HEK293 (cell line): Measurements from ENCODE around the gene PKN3.
A peak's percentile ranks its signal among the peaks of the same experiment; 100 is the strongest.

Source experiments
- CTCF ChIA-PET: fragments of 350-600 bp; formaldehyde crosslinking; extraction: SDS; loops from one replicate; lab custom pipeline; 2021; ENCODE audit warnings: antibody characterized with exemption; lab: Yijun Ruan, JAX
- POLR2A ChIA-PET: fragments of 300-600 bp; formaldehyde crosslinking; extraction: SDS; loops from one replicate; lab custom pipeline; 2020; ENCODE audit warnings: antibody characterized with exemption, inconsistent platforms; lab: Yijun Ruan, JAX
- H3K27ac ChIP-seq: fragments of 200-500 bp; sonication (Bioruptor generic); 2 replicates; pipeline ENCODE4 v1.5.1; 2014; ENCODE audit warnings: low read depth, low read length, control low read depth, inconsistent platforms; ENCODE audit errors: extremely low read depth
- H3K36me3 ChIP-seq, 2 experiments: fragments of 200-500 bp in 1 of 2; sonication (Bioruptor generic) in 1 of 2; 1 replicate in 1 of 2; 2 replicates in 1 of 2; pipeline ENCODE4 v1.5.1; 2014 to 2017; ENCODE audit warnings: inconsistent platforms in 2 of 2, low read length in 2 of 2; ENCODE audit not compliant: control insufficient read depth in 2 of 2, insufficient read depth in 1 of 2
- H3K4me1 ChIP-seq: fragments of 200-500 bp; sonication (Bioruptor generic); 2 replicates; pipeline ENCODE4 v1.5.1; 2014; ENCODE audit warnings: mild to moderate bottlenecking, low read length, inconsistent platforms; ENCODE audit not compliant: control insufficient read depth, insufficient read depth
- H3K4me3 ChIP-seq: 2 replicates; pipeline ENCODE4 v1.5.1; 2011; ENCODE audit warnings: low read depth, mild to moderate bottlenecking, control low read depth, low read length, moderate library complexity
- H3K9me3 ChIP-seq: fragments of 200-500 bp; sonication (Bioruptor generic); 2 replicates; pipeline ENCODE4 v1.5.1; 2014; ENCODE audit warnings: low read depth, low read length, inconsistent platforms; ENCODE audit not compliant: control insufficient read depth, insufficient read depth
- KLF7 ChIP-seq: fragments of 450-650 bp; formaldehyde crosslinking; IDR thresholded peaks from 2 replicates; pipeline ENCODE4 v1.5.1; 2016; ENCODE audit warnings: missing biosample characterization, missing genetic modification characterization, borderline replicate concordance
- KLF9 ChIP-seq: fragments of 450-650 bp; formaldehyde crosslinking; IDR thresholded peaks from 2 replicates; pipeline ENCODE4 v1.5.1; 2016; ENCODE audit warnings: missing biosample characterization, missing genetic modification characterization, low read depth
- OSR2 ChIP-seq: fragments of 450-650 bp; formaldehyde crosslinking; IDR thresholded peaks from 2 replicates; pipeline ENCODE4 v1.5.1; 2016; ENCODE audit warnings: missing biosample characterization, missing genetic modification characterization
- PRDM10 ChIP-seq: fragments of 450-650 bp; formaldehyde crosslinking; IDR thresholded peaks from 2 replicates; pipeline ENCODE4 v1.5.1; 2016; ENCODE audit warnings: missing biosample characterization, missing genetic modification characterization
- REST ChIP-seq: fragments of 450-650 bp; formaldehyde crosslinking; IDR thresholded peaks from 2 replicates; pipeline ENCODE4 v1.5.1; 2016; ENCODE audit warnings: missing biosample characterization, missing genetic modification characterization
- ZNF155 ChIP-seq: fragments of 450-650 bp; formaldehyde crosslinking; IDR thresholded peaks from 2 replicates; pipeline ENCODE4 v1.5.1; 2016; ENCODE audit warnings: missing biosample characterization, missing genetic modification characterization
- ZNF16 ChIP-seq: fragments of 450-650 bp; formaldehyde crosslinking; IDR thresholded peaks from 2 replicates; pipeline ENCODE4 v1.5.1; 2016; ENCODE audit warnings: low read depth, missing biosample characterization, missing genetic modification characterization
- ZNF623 ChIP-seq: fragments of 450-650 bp; formaldehyde crosslinking; IDR thresholded peaks from 2 replicates; pipeline ENCODE4 v1.5.1; 2016; ENCODE audit warnings: missing biosample characterization, missing genetic modification characterization
- ZNF658 ChIP-seq: fragments of 450-650 bp; formaldehyde crosslinking; IDR thresholded peaks from 2 replicates; pipeline ENCODE4; 2016; ENCODE audit warnings: missing biosample characterization, missing genetic modification characterization
- ZNF747 ChIP-seq: fragments of 450-650 bp; formaldehyde crosslinking; IDR thresholded peaks from 2 replicates; pipeline ENCODE4 v1.5.1; 2016; ENCODE audit warnings: missing biosample characterization, missing genetic modification characterization
- ZNF776 ChIP-seq: fragments of 450-650 bp; formaldehyde crosslinking; IDR thresholded peaks from 2 replicates; pipeline ENCODE4 v1.5.0; 2017; ENCODE audit warnings: missing biosample characterization, missing genetic modification characterization, borderline replicate concordance
- ZNF785 ChIP-seq: fragments of 450-650 bp; formaldehyde crosslinking; IDR thresholded peaks from 2 replicates; pipeline ENCODE4 v1.5.1; 2016; ENCODE audit warnings: missing biosample characterization, missing genetic modification characterization
- ZNF792 ChIP-seq: fragments of 450-650 bp; formaldehyde crosslinking; IDR thresholded peaks from 2 replicates; pipeline ENCODE4 v1.5.1; 2016; ENCODE audit warnings: missing biosample characterization, missing genetic modification characterization
- ZSCAN16 ChIP-seq: fragments of 450-650 bp; formaldehyde crosslinking; IDR thresholded peaks from 2 replicates; pipeline ENCODE4 v1.5.1; 2016; ENCODE audit warnings: missing biosample characterization, missing genetic modification characterization
- ZSCAN4 ChIP-seq: fragments of 450-650 bp; formaldehyde crosslinking; IDR thresholded peaks from 2 replicates; pipeline ENCODE4 v1.5.1; 2017; ENCODE audit warnings: missing biosample characterization, missing genetic modification characterization
- TF ChIP-seq, protein P1 (sequence below): fragments of 450-650 bp; formaldehyde crosslinking; IDR thresholded peaks from 2 replicates; pipeline ENCODE4 v1.5.1; 2016; ENCODE audit warnings: missing biosample characterization, missing genetic modification characterization
- TF ChIP-seq, protein P2 (sequence below): fragments of 450-650 bp; formaldehyde crosslinking; conservative IDR thresholded peaks from 2 replicates; pipeline ENCODE4 v1.5.1; 2016; ENCODE audit warnings: low read depth, missing biosample characterization, missing genetic modification characterization
- TF ChIP-seq, protein P3 (sequence below): fragments of 450-650 bp; formaldehyde crosslinking; IDR thresholded peaks from 2 replicates; pipeline ENCODE4 v1.5.1; 2016; ENCODE audit warnings: missing biosample characterization, missing genetic modification characterization
- TF ChIP-seq, protein P4 (sequence below): fragments of 450-650 bp; formaldehyde crosslinking; IDR thresholded peaks from 2 replicates; pipeline ENCODE4 v1.5.1; 2016; ENCODE audit warnings: missing biosample characterization, missing genetic modification characterization

PKN3 gene

GRCh38 chr9:128718047-128718446 is 15.7 kb downstream of the PKN3 start (continued):
- TF ChIP-seq PRDM10 (tag by site-specific recombination) (peak; percentile 81), ZSCAN4 (tag by site-specific recombination) (no peak), ZNF792 (tag by site-specific recombination) (no peak), ZNF747 (tag by site-specific recombination) (no peak), ZNF785 (no peak), ZNF16 (tag by site-specific recombination) (no peak), KLF9 (no peak)

GRCh38 chr9:128718475-128718874 is 16.2 kb downstream of the PKN3 start:
- POLR2A ChIA-PET, result interaction anchor here (0.6 to 1.2 kb wide), 4 partner anchors 11 to 602 kb away, joined by 3 to 6 read pairs (median 4); no protein-coding TSS in a partner anchor
- Histone ChIP-seq H3K4me1 (no peaks in the 10 kb centered on the region), H3K27ac (no peak overlapping the region), H3K4me3 (no peak overlapping the region), H3K9me3 (no peaks in the 10 kb centered on the region), H3K36me3 (peaks cover 3 to 63% of the 10 kb centered on the region in 2 experiments; a peak in 2 of 3 replicates)
- CTCF ChIA-PET, result interaction anchor here (0.7 to 1.6 kb wide), 2 partner anchors 16 to 65 kb away, joined by 4 to 6 read pairs; partner anchors contain the start of gene PKN3
- TF ChIP-seq, protein P1, sequence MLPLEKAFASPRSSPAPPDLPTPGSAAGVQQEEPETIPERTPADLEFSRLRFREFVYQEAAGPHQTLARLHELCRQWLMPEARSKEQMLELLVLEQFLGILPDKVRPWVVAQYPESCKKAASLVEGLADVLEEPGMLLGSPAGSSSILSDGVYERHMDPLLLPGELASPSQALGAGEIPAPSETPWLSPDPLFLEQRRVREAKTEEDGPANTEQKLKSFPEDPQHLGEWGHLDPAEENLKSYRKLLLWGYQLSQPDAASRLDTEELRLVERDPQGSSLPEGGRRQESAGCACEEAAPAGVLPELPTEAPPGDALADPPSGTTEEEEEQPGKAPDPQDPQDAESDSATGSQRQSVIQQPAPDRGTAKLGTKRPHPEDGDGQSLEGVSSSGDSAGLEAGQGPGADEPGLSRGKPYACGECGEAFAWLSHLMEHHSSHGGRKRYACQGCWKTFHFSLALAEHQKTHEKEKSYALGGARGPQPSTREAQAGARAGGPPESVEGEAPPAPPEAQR (tag by site-specific recombination), result no peak
- no peak for TF ChIP-seq ZNF658
- TF ChIP-seq KLF7 (tag by site-specific recombination), result no peak
- TF ChIP-seq, protein P2, sequence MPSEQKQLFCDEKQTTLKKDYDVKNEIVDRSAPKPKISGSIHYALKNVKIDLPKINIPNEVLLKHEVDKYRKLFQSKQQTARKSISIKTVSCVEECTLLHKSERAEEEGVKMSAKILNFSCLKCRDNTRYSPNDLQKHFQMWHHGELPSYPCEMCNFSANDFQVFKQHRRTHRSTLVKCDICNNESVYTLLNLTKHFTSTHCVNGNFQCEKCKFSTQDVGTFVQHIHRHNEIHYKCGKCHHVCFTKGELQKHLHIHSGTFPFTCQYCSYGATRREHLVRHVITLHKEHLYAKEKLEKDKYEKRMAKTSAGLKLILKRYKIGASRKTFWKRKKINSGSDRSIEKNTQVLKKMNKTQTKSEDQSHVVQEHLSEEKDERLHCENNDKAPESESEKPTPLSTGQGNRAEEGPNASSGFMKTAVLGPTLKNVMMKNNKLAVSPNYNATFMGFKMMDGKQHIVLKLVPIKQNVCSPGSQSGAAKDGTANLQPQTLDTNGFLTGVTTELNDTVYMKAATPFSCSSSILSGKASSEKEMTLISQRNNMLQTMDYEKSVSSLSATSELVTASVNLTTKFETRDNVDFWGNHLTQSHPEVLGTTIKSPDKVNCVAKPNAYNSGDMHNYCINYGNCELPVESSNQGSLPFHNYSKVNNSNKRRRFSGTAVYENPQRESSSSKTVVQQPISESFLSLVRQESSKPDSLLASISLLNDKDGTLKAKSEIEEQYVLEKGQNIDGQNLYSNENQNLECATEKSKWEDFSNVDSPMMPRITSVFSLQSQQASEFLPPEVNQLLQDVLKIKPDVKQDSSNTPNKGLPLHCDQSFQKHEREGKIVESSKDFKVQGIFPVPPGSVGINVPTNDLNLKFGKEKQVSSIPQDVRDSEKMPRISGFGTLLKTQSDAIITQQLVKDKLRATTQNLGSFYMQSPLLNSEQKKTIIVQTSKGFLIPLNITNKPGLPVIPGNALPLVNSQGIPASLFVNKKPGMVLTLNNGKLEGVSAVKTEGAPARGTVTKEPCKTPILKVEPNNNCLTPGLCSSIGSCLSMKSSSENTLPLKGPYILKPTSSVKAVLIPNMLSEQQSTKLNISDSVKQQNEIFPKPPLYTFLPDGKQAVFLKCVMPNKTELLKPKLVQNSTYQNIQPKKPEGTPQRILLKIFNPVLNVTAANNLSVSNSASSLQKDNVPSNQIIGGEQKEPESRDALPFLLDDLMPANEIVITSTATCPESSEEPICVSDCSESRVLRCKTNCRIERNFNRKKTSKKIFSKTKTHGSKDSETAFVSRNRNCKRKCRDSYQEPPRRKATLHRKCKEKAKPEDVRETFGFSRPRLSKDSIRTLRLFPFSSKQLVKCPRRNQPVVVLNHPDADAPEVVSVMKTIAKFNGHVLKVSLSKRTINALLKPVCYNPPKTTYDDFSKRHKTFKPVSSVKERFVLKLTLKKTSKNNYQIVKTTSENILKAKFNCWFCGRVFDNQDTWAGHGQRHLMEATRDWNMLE, result no peak
- TF ChIP-seq OSR2 (tag by site-specific recombination), result no peak
- TF ChIP-seq ZSCAN16 (tag by site-specific recombination), result no peak
- TF ChIP-seq ZNF776 (tag by site-specific recombination), result no peak
- no peak for TF ChIP-seq ZNF623 (tag by site-specific recombination)
- no peak for TF ChIP-seq ZNF155 (tag by site-specific recombination)
- no peak for TF ChIP-seq REST (tag by site-specific recombination)
- TF ChIP-seq, protein P3, sequence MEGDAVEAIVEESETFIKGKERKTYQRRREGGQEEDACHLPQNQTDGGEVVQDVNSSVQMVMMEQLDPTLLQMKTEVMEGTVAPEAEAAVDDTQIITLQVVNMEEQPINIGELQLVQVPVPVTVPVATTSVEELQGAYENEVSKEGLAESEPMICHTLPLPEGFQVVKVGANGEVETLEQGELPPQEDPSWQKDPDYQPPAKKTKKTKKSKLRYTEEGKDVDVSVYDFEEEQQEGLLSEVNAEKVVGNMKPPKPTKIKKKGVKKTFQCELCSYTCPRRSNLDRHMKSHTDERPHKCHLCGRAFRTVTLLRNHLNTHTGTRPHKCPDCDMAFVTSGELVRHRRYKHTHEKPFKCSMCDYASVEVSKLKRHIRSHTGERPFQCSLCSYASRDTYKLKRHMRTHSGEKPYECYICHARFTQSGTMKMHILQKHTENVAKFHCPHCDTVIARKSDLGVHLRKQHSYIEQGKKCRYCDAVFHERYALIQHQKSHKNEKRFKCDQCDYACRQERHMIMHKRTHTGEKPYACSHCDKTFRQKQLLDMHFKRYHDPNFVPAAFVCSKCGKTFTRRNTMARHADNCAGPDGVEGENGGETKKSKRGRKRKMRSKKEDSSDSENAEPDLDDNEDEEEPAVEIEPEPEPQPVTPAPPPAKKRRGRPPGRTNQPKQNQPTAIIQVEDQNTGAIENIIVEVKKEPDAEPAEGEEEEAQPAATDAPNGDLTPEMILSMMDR, result no peak
- TF ChIP-seq, protein P4, sequence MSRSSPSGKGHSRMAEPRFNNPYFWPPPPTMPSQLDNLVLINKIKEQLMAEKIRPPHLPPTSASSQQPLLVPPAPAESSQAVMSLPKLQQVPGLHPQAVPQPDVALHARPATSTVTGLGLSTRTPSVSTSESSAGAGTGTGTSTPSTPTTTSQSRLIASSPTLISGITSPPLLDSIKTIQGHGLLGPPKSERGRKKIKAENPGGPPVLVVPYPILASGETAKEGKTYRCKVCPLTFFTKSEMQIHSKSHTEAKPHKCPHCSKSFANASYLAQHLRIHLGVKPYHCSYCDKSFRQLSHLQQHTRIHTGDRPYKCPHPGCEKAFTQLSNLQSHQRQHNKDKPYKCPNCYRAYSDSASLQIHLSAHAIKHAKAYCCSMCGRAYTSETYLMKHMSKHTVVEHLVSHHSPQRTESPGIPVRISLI (tag by site-specific recombination), result no peak
